ENCODE results near the gene ZNF608. TPM values are rescaled to one million over a fixed set of nuclear protein-coding genes. Genes with fewer than 3 reads are reported as not detected.

The ZNF608 gene
- total RNA-seq, 1 donor from 2014 or later: 88.0 TPM

- Mint-ChIP-seq H3K9me3 (ENCODE audit: unreplicated experiment) (no peaks in the 10 kb centered on the region), H3K36me3 (ENCODE audit: low read depth, unreplicated experiment) (peaks cover 3% of the 10 kb centered on the region), H3K27ac (ENCODE audit: unreplicated experiment) (no peak overlapping the region), H3K27me3 (ENCODE audit: unreplicated experiment) (no peaks in the 10 kb centered on the region), H3K4me3 (ENCODE audit: unreplicated experiment) (no peak overlapping the region), H3K4me1 (ENCODE audit: unreplicated experiment) (peaks cover 31% of the 10 kb centered on the region)
- no peak for DNase-seq (ENCODE audit: low spot score)
- TF ChIP-seq CTCF (IDR thresholded peaks at IDR 0.05; ENCODE audit: unreplicated experiment): no peak
These were observed 28.1 kb downstream of the ZNF608 start for GRCh38 chr5:124718380-124718789.

- no peaks in the 10 kb centered on the region for H3K9me3 Mint-ChIP-seq (ENCODE audit: unreplicated experiment)
- no peak overlapping the region for H3K4me3 Mint-ChIP-seq (ENCODE audit: unreplicated experiment)
- H3K36me3 Mint-ChIP-seq (ENCODE audit: low read depth, unreplicated experiment): peaks cover 16% of the 10 kb centered on the region
- peaks cover 4% of the 10 kb centered on the region for H3K27me3 Mint-ChIP-seq (ENCODE audit: unreplicated experiment)
- TF ChIP-seq CTCF (IDR thresholded peaks at IDR 0.05; ENCODE audit: unreplicated experiment): no peak
- no peak for DNase-seq (ENCODE audit: low spot score)
- no peak overlapping the region for H3K27ac Mint-ChIP-seq (ENCODE audit: unreplicated experiment)
- H3K4me1 Mint-ChIP-seq (ENCODE audit: unreplicated experiment): peaks cover 49% of the 10 kb centered on the region
These were observed 30.3 kb downstream of the ZNF608 start for GRCh38 chr5:124716169-124716568.

- Mint-ChIP-seq H3K9me3 (ENCODE audit: unreplicated experiment) (no peaks in the 10 kb centered on the region), H3K27me3 (ENCODE audit: unreplicated experiment) (peaks cover 4% of the 10 kb centered on the region), H3K4me1 (ENCODE audit: unreplicated experiment) (peaks cover 43% of the 10 kb centered on the region), H3K36me3 (ENCODE audit: low read depth, unreplicated experiment) (peaks cover 15% of the 10 kb centered on the region), H3K4me3 (ENCODE audit: unreplicated experiment) (no peak overlapping the region), H3K27ac (ENCODE audit: unreplicated experiment) (no peak overlapping the region)
- no peak for DNase-seq (ENCODE audit: low spot score)
- no peak for TF ChIP-seq CTCF (IDR thresholded peaks at IDR 0.05; ENCODE audit: unreplicated experiment)
These were observed 31.5 kb downstream of the ZNF608 start for GRCh38 chr5:124714910-124715309.

GRCh38 chr5:124713595-124713994 lies 32.8 kb downstream of the ZNF608 start:
- H3K27me3 Mint-ChIP-seq (ENCODE audit: unreplicated experiment): peaks cover 4% of the 10 kb centered on the region
- peak overlapping the region; percentile 68 for H3K27ac Mint-ChIP-seq (ENCODE audit: unreplicated experiment)
- peaks cover 15% of the 10 kb centered on the region for H3K36me3 Mint-ChIP-seq (ENCODE audit: low read depth, unreplicated experiment)
- no peak for TF ChIP-seq CTCF (IDR thresholded peaks at IDR 0.05; ENCODE audit: unreplicated experiment)
- H3K9me3 Mint-ChIP-seq (ENCODE audit: unreplicated experiment): no peaks in the 10 kb centered on the region
- peaks cover 48% of the 10 kb centered on the region for H3K4me1 Mint-ChIP-seq (ENCODE audit: unreplicated experiment)
- DNase-seq (ENCODE audit: low spot score): no peak
- peak overlapping the region; percentile 77 for H3K4me3 Mint-ChIP-seq (ENCODE audit: unreplicated experiment)

DNA sequence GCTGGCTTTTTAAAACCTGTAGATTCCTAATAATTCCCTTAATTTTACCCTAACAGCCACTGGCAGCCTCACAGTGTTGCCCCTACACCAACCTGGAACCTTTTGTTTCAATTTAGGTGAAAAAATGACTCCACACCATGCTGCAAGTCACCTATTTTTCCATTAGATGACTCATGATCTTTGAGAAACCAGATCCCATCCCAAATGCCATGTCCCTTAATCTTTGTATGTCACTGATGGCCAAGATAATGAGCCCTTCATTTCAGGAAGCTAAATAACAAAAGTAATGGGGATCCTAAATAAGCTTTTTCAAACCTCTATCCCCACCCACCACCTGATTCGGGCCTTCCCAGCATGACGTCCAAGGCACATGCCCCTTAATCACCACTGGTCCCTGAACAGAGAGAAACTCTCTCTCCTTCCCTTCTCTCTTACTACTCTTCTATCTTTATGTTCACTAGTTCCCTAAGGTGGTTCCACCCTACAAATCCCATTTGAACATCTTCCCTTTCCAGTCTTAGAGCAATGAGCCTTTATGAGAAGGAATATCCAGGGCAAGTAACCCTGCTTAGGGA lies 33.6 kb downstream of the ZNF608 start:
- peaks cover 15% of the 10 kb centered on the region for H3K36me3 Mint-ChIP-seq (ENCODE audit: low read depth, unreplicated experiment)

More for the DNA sequence above, 33.6 kb downstream of the ZNF608 start:
- H3K27me3 Mint-ChIP-seq (ENCODE audit: unreplicated experiment): peaks cover 4% of the 10 kb centered on the region
- peaks cover 54% of the 10 kb centered on the region for H3K4me1 Mint-ChIP-seq (ENCODE audit: unreplicated experiment)
- H3K27ac Mint-ChIP-seq (ENCODE audit: unreplicated experiment): peak overlapping the region; percentile 68
- no peak for DNase-seq (ENCODE audit: low spot score)
- H3K9me3 Mint-ChIP-seq (ENCODE audit: unreplicated experiment): no peaks in the 10 kb centered on the region
- TF ChIP-seq CTCF (IDR thresholded peaks at IDR 0.05; ENCODE audit: unreplicated experiment): no peak
- H3K4me3 Mint-ChIP-seq (ENCODE audit: unreplicated experiment): no peak overlapping the region
